Dendritic cell treated with granulocyte-macrophage colony-stimulating factor and Interleukin-4, amounts not matched to agents 40 ng/mL and 50 ng/mL, for 4 days (primary cell): Measurements from ENCODE around the gene FKBP8.
A peak's percentile ranks its signal among the peaks of the same experiment; 100 is the strongest.

Source experiments
- H3K27ac Mint-ChIP-seq: one replicate; pipeline ENCODE4 v1.8.0; 2022; ENCODE audit warnings: mild to moderate bottlenecking, mixed read lengths
- H3K27me3 Mint-ChIP-seq: one replicate; pipeline ENCODE4 v1.8.0; 2022; ENCODE audit warnings: mild to moderate bottlenecking, mixed read lengths
- H3K36me3 Mint-ChIP-seq: one replicate; pipeline ENCODE4 v1.8.0; 2022; ENCODE audit warnings: low read depth, mixed read lengths
- H3K4me1 Mint-ChIP-seq: one replicate; pipeline ENCODE4 v1.8.0; 2022; ENCODE audit warnings: low read depth, mixed read lengths
- H3K4me3 Mint-ChIP-seq: one replicate; pipeline ENCODE4 v1.8.0; 2022; ENCODE audit warnings: mild to moderate bottlenecking, moderate library complexity, mixed read lengths
- H3K9me3 Mint-ChIP-seq: one replicate; pipeline ENCODE4 v1.8.0; 2022; ENCODE audit warnings: mixed read lengths
- intact Hi-C: fragments of 100-400 bp; cut with micrococcal nuclease; formaldehyde crosslinking; loops from one replicate; pipeline ENCODE4 v1.15.0; 2022

The FKBP8 gene

GRCh38 chr19:18487576-18488402 is 55.6 kb downstream of the FKBP8 start:
- Mint-ChIP-seq H3K9me3 (no peaks in the 10 kb centered on the region), H3K27me3 (no peaks in the 10 kb centered on the region), H3K36me3 (peaks cover 70% of the 10 kb centered on the region), H3K4me3 (no peak overlapping the region), H3K4me1 (peaks cover 92% of the 10 kb centered on the region), H3K27ac (peak overlapping the region; percentile 74)
- intact Hi-C loops = loop anchor here (2.0 to 5.0 kb wide), 2 partner anchors 13 to 35 kb away; partner anchors contain the start of gene ELL

- peaks cover 94% of the 10 kb centered on the region for H3K4me1 Mint-ChIP-seq
- no peaks in the 10 kb centered on the region for H3K27me3 Mint-ChIP-seq
- peak overlapping the region; percentile 27 for H3K4me3 Mint-ChIP-seq
- intact Hi-C loops = loop anchor here (2.0 to 5.0 kb wide), 2 partner anchors 14 to 36 kb away; partner anchors contain the start of gene ELL
- no peaks in the 10 kb centered on the region for H3K9me3 Mint-ChIP-seq
- peaks cover 68% of the 10 kb centered on the region for H3K36me3 Mint-ChIP-seq
- H3K27ac Mint-ChIP-seq = peak overlapping the region; percentile 74
These were observed 56.6 kb downstream of the FKBP8 start for GRCh38 chr19:18486746-18487145.

GRCh38 chr19:18484992-18485391 is 58.4 kb downstream of the FKBP8 start:
- peak overlapping the region; percentile 74 for H3K27ac Mint-ChIP-seq
- no peak overlapping the region for H3K4me3 Mint-ChIP-seq
- H3K27me3 Mint-ChIP-seq = no peaks in the 10 kb centered on the region
- H3K9me3 Mint-ChIP-seq = no peaks in the 10 kb centered on the region
- H3K36me3 Mint-ChIP-seq = peaks cover 64% of the 10 kb centered on the region
- peaks cover 100% of the 10 kb centered on the region for H3K4me1 Mint-ChIP-seq
- intact Hi-C loops = loop anchor here (5.0 kb wide), 1 partner anchor 37 kb away; the partner anchor contains the start of gene ELL

GRCh38 chr19:18483119-18483890 is 60.1 kb downstream of the FKBP8 start:
- Mint-ChIP-seq H3K36me3 (peaks cover 50% of the 10 kb centered on the region), H3K27ac (peak overlapping the region; percentile 98)

More at GRCh38 chr19:18483119-18483890, 60.1 kb downstream of the FKBP8 start:
- H3K4me1 Mint-ChIP-seq = peaks cover 99% of the 10 kb centered on the region
- no peaks in the 10 kb centered on the region for H3K9me3 Mint-ChIP-seq
- intact Hi-C loops = no loop called here
- no peaks in the 10 kb centered on the region for H3K27me3 Mint-ChIP-seq
- H3K4me3 Mint-ChIP-seq = no peak overlapping the region
